T-cell (primary cell): ENCODE measurements around the gene DBP. TPM values are rescaled to one million over a fixed set of nuclear protein-coding genes. Genes with fewer than 3 reads are reported as not detected.

ENCODE experiments used
- ATAC-seq, 4 experiments: fragments of 200-7000 bp in 3 of 4; fragments of 150-1000 bp in 1 of 4; cut with Tn5 transposase; replicated peaks in 1 of 4; 1 replicate in 3 of 4; 2 replicates in 1 of 4; pipeline ENCODE4 v1.10.0; 2021; ENCODE audit warnings: moderate library complexity in 3 of 4, mild to moderate bottlenecking in 2 of 4, moderate number of reproducible peaks in 1 of 4
- CTCF ChIA-PET, 2 donors: fragments of 300-600 bp; sonication (Branson Sonifier 250); formaldehyde crosslinking; loops; one replicate each; lab custom pipeline; 2022; ENCODE audit warnings: antibody characterized with exemption in 2 of 2; lab: Charles Lee
- POLR2A ChIA-PET, 2 donors: fragments of 300-600 bp; sonication (Branson Sonifier 250); formaldehyde crosslinking; loops; one replicate each; lab custom pipeline; 2022; ENCODE audit warnings: antibody characterized with exemption in 2 of 2; lab: Charles Lee
- DNase-seq, 35 experiments: peaks; one replicate each; pipeline versions ENCODE4 v3.0.0 to v3.0.0-alpha.2; 2013 to 2023
- H3K27ac ChIP-seq: one replicate; pipeline ENCODE4 v1.5.1; 2013; ENCODE audit warnings: low read length
- H3K27me3 ChIP-seq, 2 experiments: replicated peaks in 1 of 2; 1 replicate in 1 of 2; 2 replicates in 1 of 2; pipeline versions ENCODE4 v1.6.1 to v1.7.0; 2013; ENCODE audit warnings: low read length in 1 of 2, mixed read lengths in 1 of 2; ENCODE audit not compliant: control insufficient read depth in 2 of 2, insufficient read depth in 2 of 2; ENCODE audit errors: extremely low read depth in 1 of 2
- H3K36me3 ChIP-seq, 2 donors: 1 replicate in 1 of 2; 2 replicates in 1 of 2; pipeline versions ENCODE4 v1.6.1 to v1.7.0; 2013; ENCODE audit warnings: low read length in 1 of 2; ENCODE audit not compliant: control insufficient read depth in 2 of 2, insufficient read depth in 1 of 2; ENCODE audit errors: extremely low read depth in 1 of 2
- H3K4me1 ChIP-seq, 2 experiments: 1 replicate in 1 of 2; 2 replicates in 1 of 2; pipeline versions ENCODE4 v1.6.1 to v1.7.0; 2013; ENCODE audit warnings: low read length in 2 of 2, mixed read lengths in 1 of 2; ENCODE audit not compliant: insufficient read depth in 2 of 2, control insufficient read depth in 1 of 2; ENCODE audit errors: extremely low read depth in 1 of 2
- H3K4me3 ChIP-seq, 2 donors: 1 replicate in 1 of 2; 2 replicates in 1 of 2; pipeline versions ENCODE4 v1.5.1 to v1.7.0; 2013; ENCODE audit warnings: mild to moderate bottlenecking in 2 of 2, low read length in 1 of 2, moderate library complexity in 1 of 2; ENCODE audit not compliant: control insufficient read depth in 1 of 2; ENCODE audit errors: extremely low read depth in 1 of 2
- H3K9me3 ChIP-seq: 2 replicates; pipeline ENCODE4 v1.7.0; 2013
- H3K27ac Mint-ChIP-seq, 2 donors: one replicate each; pipeline ENCODE4 v1.8.0; 2020 to 2021; ENCODE audit warnings: mild to moderate bottlenecking in 2 of 2, mixed read lengths in 2 of 2
- H3K27me3 Mint-ChIP-seq, 2 donors: one replicate each; pipeline ENCODE4 v1.8.0; 2021 to 2022; ENCODE audit warnings: mixed read lengths in 2 of 2
- H3K36me3 Mint-ChIP-seq: one replicate; pipeline ENCODE4 v1.8.0; 2021; ENCODE audit warnings: mixed read lengths
- H3K4me1 Mint-ChIP-seq, 3 donors: one replicate each; pipeline ENCODE4 v1.8.0; 2020 to 2022; ENCODE audit warnings: mixed read lengths in 3 of 3, mild to moderate bottlenecking in 1 of 3
- H3K4me3 Mint-ChIP-seq, 3 donors: one replicate each; pipeline ENCODE4 v1.8.0; 2020 to 2022; ENCODE audit warnings: mild to moderate bottlenecking in 3 of 3, mixed read lengths in 3 of 3, moderate library complexity in 3 of 3
- H3K9me3 Mint-ChIP-seq, 3 donors: one replicate each; pipeline ENCODE4 v1.8.0; 2020 to 2022; ENCODE audit warnings: mixed read lengths in 3 of 3
- WGBS: methylation state at CpG from one replicate; pipeline ENCODE4 v1.1.5; 2013; ENCODE audit warnings: missing lambda C conversion rate; ENCODE audit not compliant: insufficient coverage; 5-methylcytosine and 5-hydroxymethylcytosine counted together
- total RNA-seq, 35 experiments: library from RNA in 6 of 35; stranded (reverse) in 6 of 35; fragments of 120-200 nt in 1 of 35; gene quantifications; one replicate each; pipeline versions ENCODE4 v1.2.1 to v1.2.4 and lab custom pipeline; 2013 to 2026

DBP gene
- total RNA-seq, 5 donors from 2014 or later (not counting 1 experiment from before 2014, with no cell fraction given) = 24.5 to 57.2 (median 56.0) TPM

DNA sequence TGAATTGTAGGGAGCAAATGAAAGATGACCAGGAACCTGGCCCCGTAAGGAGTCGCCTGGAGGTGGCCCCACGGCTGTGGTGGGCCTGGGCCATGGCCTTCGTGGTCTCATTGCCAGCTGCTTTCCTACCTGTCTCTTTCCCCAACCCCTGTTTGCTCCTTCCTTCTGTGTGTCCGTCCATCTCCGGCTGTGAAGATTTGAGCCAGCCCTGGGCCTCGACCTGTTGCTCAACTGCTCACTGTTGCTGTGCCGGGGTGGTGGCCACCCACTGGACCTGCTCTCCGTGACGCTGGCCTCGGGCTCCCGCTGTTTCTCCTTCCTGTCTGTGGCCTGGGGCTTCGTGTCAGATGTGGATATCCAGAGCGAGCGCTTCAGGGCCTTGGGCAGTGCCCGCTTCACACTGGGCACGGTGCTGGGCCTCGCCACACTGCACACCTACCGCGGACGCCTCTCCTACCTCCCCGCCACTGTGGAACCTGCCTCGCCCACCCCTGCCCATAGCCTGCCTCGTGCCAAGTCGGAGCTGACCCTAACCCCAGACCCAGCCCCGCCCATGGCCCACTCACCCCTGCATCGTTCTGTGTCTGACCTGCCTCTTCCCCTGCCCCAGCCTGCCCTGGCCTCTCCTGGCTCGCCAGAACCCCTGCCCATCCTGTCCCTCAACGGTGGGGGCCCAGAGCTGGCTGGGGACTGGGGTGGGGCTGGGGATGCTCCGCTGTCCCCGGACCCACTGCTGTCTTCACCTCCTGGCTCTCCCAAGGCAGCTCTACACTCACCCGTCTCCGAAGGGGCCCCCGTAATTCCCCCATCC, 8.5 kb downstream of the DBP start:
- no peak overlapping the region for H3K4me3 Mint-ChIP-seq
- H3K27ac ChIP-seq = no peak overlapping the region

DNA sequence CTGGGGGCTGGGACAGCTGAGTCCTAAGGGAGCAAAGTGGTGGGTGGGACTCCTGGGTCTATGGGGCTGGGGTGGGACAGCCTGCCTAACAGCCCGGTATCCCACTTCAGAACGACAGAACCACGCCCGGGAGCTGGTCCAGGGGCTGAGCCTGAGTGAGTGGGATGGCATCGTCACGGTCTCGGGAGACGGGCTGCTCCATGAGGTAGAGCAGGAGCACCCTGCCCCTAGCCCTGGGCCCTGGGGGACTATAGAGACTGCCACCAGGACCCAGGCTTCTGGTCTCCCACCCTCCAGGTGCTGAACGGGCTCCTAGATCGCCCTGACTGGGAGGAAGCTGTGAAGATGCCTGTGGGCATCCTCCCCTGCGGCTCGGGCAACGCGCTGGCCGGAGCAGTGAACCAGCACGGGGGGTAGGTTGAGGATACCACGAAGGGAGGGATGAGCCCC, 9.3 kb downstream of the DBP start:
- DNase-seq (no peak), ATAC-seq (no peak)
- Histone ChIP-seq H3K27me3 (no peaks in the 10 kb centered on the region), H3K9me3 (no peaks in the 10 kb centered on the region), H3K4me1 (peaks cover 17 to 62% of the 10 kb centered on the region in 2 experiments), H3K4me3 (no peak overlapping the region), H3K27ac (no peak overlapping the region), H3K36me3 (peaks cover 26 to 37% of the 10 kb centered on the region in 2 donors)
- CTCF ChIA-PET = no interaction called here
- no peak overlapping the region for H3K27ac Mint-ChIP-seq
- H3K9me3 Mint-ChIP-seq = no peaks in the 10 kb centered on the region
- POLR2A ChIA-PET = no interaction called here
- H3K4me3 Mint-ChIP-seq = no peak overlapping the region
- H3K27me3 Mint-ChIP-seq = no peaks in the 10 kb centered on the region
- peaks cover 36 to 52% (median 49%) of the 10 kb centered on the region in 3 donors for H3K4me1 Mint-ChIP-seq
- peaks cover 16% of the 10 kb centered on the region for H3K36me3 Mint-ChIP-seq
- WGBS = 91% methylated on average over 8 of the region's 17 CpGs

More for the DNA sequence above, 8.5 kb downstream of the DBP start:
- POLR2A ChIA-PET = no interaction called here
- Mint-ChIP-seq H3K27me3 (no peaks in the 10 kb centered on the region), H3K9me3 (no peaks in the 10 kb centered on the region), H3K36me3 (peaks cover 13% of the 10 kb centered on the region), H3K4me1 (peaks cover 34 to 52% (median 51%) of the 10 kb centered on the region in 3 donors), H3K27ac (no peak overlapping the region)
- Histone ChIP-seq H3K36me3 (peaks cover 26 to 45% of the 10 kb centered on the region in 2 donors), H3K9me3 (no peaks in the 10 kb centered on the region), H3K27me3 (no peaks in the 10 kb centered on the region), H3K4me3 (no peak overlapping the region), H3K4me1 (peaks cover 14 to 62% of the 10 kb centered on the region in 2 experiments)
- 95% methylated on average over 26 of the region's 34 CpGs for WGBS
- DNase-seq = no peak
- CTCF ChIA-PET = no interaction called here
- no peak for ATAC-seq

DNA sequence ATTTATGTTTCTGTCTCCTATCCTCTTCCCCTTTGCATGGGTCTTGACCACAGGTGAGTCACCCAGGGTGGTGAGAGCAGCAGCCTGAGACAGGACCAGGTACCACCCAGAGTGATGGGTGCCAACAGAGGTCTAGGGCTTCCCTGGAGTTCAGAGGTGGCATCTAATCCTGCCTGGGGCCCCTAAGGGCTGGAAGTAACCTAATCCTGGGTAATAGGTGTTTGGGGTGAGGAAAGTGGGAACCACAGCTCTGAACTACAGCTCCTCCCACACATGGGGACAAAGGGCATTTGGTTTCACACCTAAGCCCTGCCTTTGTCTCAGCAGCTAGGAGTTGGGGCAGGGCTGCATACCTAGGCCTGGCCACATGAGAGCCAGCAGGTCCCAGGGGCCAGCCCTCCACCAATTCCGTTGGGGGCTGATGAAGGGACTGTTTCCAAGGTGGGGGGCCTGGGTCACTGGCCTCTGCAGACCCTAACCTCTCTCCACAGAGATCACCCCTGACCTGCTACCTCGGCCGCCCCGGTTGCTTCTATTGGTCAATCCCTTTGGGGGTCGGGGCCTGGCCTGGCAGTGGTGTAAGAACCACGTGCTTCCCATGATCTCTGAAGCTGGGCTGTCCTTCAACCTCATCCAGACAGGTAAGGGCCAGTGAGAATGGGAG, 9.8 kb downstream of the DBP start:
- Mint-ChIP-seq H3K9me3 (no peaks in the 10 kb centered on the region), H3K4me1 (peaks cover 32 to 50% (median 46%) of the 10 kb centered on the region in 3 donors), H3K4me3 (no peak overlapping the region), H3K27ac (peak overlapping the region; percentile 55 to 65), H3K27me3 (no peaks in the 10 kb centered on the region), H3K36me3 (peaks cover 15% of the 10 kb centered on the region)
- H3K9me3 ChIP-seq = no peaks in the 10 kb centered on the region
- peak in 2 of 4 experiments; percentile 12 to 42 for ATAC-seq
- POLR2A ChIA-PET = no interaction called here
- no peaks in the 10 kb centered on the region for H3K27me3 ChIP-seq
- no peak overlapping the region for H3K27ac ChIP-seq
- no CpG with 5 or more reads among the region's 6 CpGs for WGBS
- peaks cover 26 to 32% of the 10 kb centered on the region in 2 donors for H3K36me3 ChIP-seq
- peaks cover 17 to 62% of the 10 kb centered on the region in 2 experiments for H3K4me1 ChIP-seq
- CTCF ChIA-PET = interaction anchor here in 1 of 2 donors (0.5 kb wide), 1 partner anchor 299 kb away, joined by 7 read pairs; no protein-coding TSS in a partner anchor
- DNase-seq = peak in 1 of 35 experiments; percentile 36
- H3K4me3 ChIP-seq = no peak overlapping the region

DNA sequence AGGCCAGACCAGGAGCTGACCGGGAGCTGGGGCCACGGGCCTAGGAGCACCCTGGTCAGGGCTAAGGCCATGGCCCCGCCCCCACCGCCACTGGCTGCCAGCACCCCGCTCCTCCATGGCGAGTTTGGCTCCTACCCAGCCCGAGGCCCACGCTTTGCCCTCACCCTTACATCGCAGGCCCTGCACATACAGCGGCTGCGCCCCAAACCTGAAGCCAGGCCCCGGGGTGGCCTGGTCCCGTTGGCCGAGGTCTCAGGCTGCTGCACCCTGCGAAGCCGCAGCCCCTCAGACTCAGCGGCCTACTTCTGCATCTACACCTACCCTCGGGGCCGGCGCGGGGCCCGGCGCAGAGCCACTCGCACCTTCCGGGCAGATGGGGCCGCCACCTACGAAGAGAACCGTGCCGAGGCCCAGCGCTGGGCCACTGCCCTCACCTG, 11.3 kb downstream of the DBP start:
- no peaks in the 10 kb centered on the region for H3K9me3 Mint-ChIP-seq
- Histone ChIP-seq H3K4me1 (peaks cover 13 to 55% of the 10 kb centered on the region in 2 experiments), H3K27me3 (no peaks in the 10 kb centered on the region), H3K36me3 (peaks cover 19 to 21% of the 10 kb centered on the region in 2 donors), H3K9me3 (no peaks in the 10 kb centered on the region), H3K27ac (no peak overlapping the region), H3K4me3 (no peak overlapping the region)
- no peak overlapping the region for H3K4me3 Mint-ChIP-seq
- POLR2A ChIA-PET = no interaction called here
- no peak for DNase-seq
- CTCF ChIA-PET = interaction anchor here in 1 of 2 donors (0.6 to 0.7 kb wide), 2 partner anchors 51 to 136 kb away, joined by 4 read pairs; no protein-coding TSS in a partner anchor
- 97% methylated on average over 20 of the region's 30 CpGs for WGBS
- H3K36me3 Mint-ChIP-seq = peaks cover 21% of the 10 kb centered on the region
- ATAC-seq = no peak
- no peaks in the 10 kb centered on the region for H3K27me3 Mint-ChIP-seq
- peaks cover 30 to 48% (median 48%) of the 10 kb centered on the region in 3 donors for H3K4me1 Mint-ChIP-seq
- H3K27ac Mint-ChIP-seq = no peak overlapping the region

DNA sequence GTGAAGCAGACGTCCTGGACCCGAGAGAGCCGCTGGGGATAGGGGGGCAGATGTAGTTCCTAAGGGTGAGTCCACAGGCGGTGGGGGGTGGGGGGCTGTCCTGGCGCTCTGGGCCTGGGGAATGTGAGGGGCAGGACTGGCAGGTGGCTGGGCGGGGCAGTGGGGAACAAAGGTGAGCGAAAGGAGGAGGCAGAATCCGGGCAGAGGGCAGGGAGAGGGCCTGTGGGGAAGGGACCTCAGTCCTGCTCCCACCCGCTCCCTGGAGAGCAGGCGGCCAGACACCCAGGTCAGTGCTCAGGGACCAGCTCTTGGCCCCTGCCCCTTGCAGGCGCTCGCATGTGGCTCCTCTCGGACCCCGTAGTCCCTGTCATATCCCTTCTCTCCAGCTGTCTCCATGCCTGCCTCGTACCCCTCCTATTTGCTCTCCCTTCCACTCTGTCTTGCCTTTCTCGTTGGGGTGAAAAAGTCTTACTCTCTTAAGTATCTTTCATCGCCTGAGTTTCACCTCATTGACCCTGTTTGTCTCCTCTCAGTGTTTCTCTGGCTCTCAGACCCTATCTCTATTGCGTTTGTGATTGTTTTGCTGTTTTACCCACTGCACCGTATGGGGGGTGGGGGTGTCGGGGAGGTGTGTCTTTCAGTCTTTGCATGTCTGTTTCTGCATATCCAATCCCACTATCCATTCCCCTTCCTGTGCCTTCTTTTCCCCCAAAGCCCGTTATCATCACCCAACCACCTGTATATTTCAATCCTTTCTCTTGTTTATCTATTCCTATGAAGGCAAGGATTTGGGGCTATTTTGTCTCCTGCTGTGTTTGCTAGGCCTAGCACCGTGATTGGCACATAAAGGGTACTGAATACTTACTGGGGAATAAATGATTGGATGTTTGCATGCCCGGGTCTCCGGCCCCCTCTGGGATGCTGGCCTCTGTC, 12.1 kb downstream of the DBP start:
- H3K4me1 ChIP-seq = peaks cover 12 to 50% of the 10 kb centered on the region in 2 experiments
- H3K27me3 ChIP-seq = no peaks in the 10 kb centered on the region
- peaks cover 18% of the 10 kb centered on the region for H3K36me3 Mint-ChIP-seq
- no peaks in the 10 kb centered on the region for H3K27me3 Mint-ChIP-seq
- 73% methylated on average over 11 of the region's 24 CpGs for WGBS
- H3K27ac ChIP-seq = peak overlapping the region; percentile 66
- no peak for DNase-seq
- ChIA-PET POLR2A (no interaction called here), CTCF (no interaction called here)
- no peaks in the 10 kb centered on the region for H3K9me3 Mint-ChIP-seq
- peak overlapping the region; percentile 13 to 78 (median 32) for H3K4me3 Mint-ChIP-seq
- H3K4me3 ChIP-seq = peak overlapping the region in 1 of 2 donors; percentile 38
- H3K36me3 ChIP-seq = peaks cover 11 to 13% of the 10 kb centered on the region in 2 donors
- peak overlapping the region; percentile 96 for H3K27ac Mint-ChIP-seq
- no peaks in the 10 kb centered on the region for H3K9me3 ChIP-seq
- H3K4me1 Mint-ChIP-seq = peaks cover 30 to 47% (median 43%) of the 10 kb centered on the region in 3 donors
- no peak for ATAC-seq
